Loucy (cell line): ENCODE results near the gene LMOD1.

Experiments used
- H2AFZ ChIP-seq: fragments of 200-600 bp; sonication (generic); 2 replicates; pipeline ENCODE4 v1.6.0; 2016; ENCODE audit warnings: antibody characterized with exemption, mild to moderate bottlenecking, low read length, moderate library complexity
- H3F3A ChIP-seq: fragments of 200-600 bp; 2 replicates; pipeline ENCODE4 v1.6.0; 2016; ENCODE audit warnings: antibody characterized with exemption, low read depth, mild to moderate bottlenecking
- H3K27me3 ChIP-seq: fragments of 200-600 bp; sonication (generic); 2 replicates; pipeline ENCODE4 v1.6.1; 2014; ENCODE audit warnings: low read length, mild to moderate bottlenecking; ENCODE audit not compliant: insufficient read depth, poor library complexity, severe bottlenecking
- H3K36me3 ChIP-seq: fragments of 200-600 bp; sonication (generic); 2 replicates; pipeline ENCODE4 v1.6.1; 2016; ENCODE audit warnings: low read length; ENCODE audit not compliant: insufficient read depth
- H3K4me1 ChIP-seq: fragments of 200-600 bp; sonication (generic); 2 replicates; pipeline ENCODE4 v1.5.1; 2014; ENCODE audit warnings: low read length, mild to moderate bottlenecking; ENCODE audit not compliant: insufficient read depth, poor library complexity, severe bottlenecking
- H3K4me2 ChIP-seq: fragments of 200-600 bp; sonication (generic); 2 replicates; pipeline ENCODE4 v1.6.0; 2014; ENCODE audit warnings: antibody characterized with exemption, low read length, low read depth, mild to moderate bottlenecking; ENCODE audit not compliant: poor library complexity, severe bottlenecking
- H3K4me3 ChIP-seq: fragments of 200-600 bp; sonication (generic); 2 replicates; pipeline ENCODE4 v1.5.1; 2014; ENCODE audit warnings: low read length, mild to moderate bottlenecking, mixed read lengths; ENCODE audit not compliant: poor library complexity, severe bottlenecking
- H3K79me2 ChIP-seq: fragments of 200-600 bp; sonication (generic); 2 replicates; pipeline ENCODE4 v1.6.1; 2014; ENCODE audit warnings: low read length; ENCODE audit not compliant: insufficient read depth
- H3K9ac ChIP-seq: fragments of 200-600 bp; sonication (generic); 2 replicates; pipeline ENCODE4 v1.6.0; 2014; ENCODE audit warnings: mild to moderate bottlenecking, low read depth, low read length, moderate library complexity; ENCODE audit not compliant: poor library complexity, severe bottlenecking
- H3K9me2 ChIP-seq: fragments of 200-600 bp; sonication (generic); replicated peaks from 2 replicates; pipeline ENCODE4 v1.6.1; 2016; ENCODE audit warnings: low read depth, low read length, mixed read lengths
- H3K9me3 ChIP-seq: fragments of 200-600 bp; sonication (generic); 2 replicates; pipeline ENCODE4 v1.6.1; 2014; ENCODE audit warnings: mild to moderate bottlenecking, antibody characterized with exemption, low read length, low read depth; ENCODE audit not compliant: insufficient read depth
- H4K20me1 ChIP-seq: fragments of 200-600 bp; sonication (generic); 2 replicates; pipeline ENCODE4 v1.6.0; 2014; ENCODE audit warnings: antibody characterized with exemption, low read length, mild to moderate bottlenecking; ENCODE audit not compliant: insufficient read depth, poor library complexity, severe bottlenecking
- CTCF ChIP-seq: fragments of 200-600 bp; sonication (generic); conservative IDR thresholded peaks from 2 replicates; pipeline ENCODE4 v1.5.1; 2014; ENCODE audit warnings: mild to moderate bottlenecking, antibody characterized with exemption, low read length
- EZH2phosphoT487 ChIP-seq: fragments of 200-600 bp; IDR thresholded peaks from 2 replicates; pipeline ENCODE4 v1.6.1; 2018; ENCODE audit warnings: antibody characterized with exemption, mild to moderate bottlenecking, moderate library complexity, borderline replicate concordance

The LMOD1 gene

GRCh38 chr1:201947697-201948008 lies 1.3 kb upstream of the LMOD1 start:
- Histone ChIP-seq H3K4me1 (peaks cover 3% of the 10 kb centered on the region), H4K20me1 (no peaks in the 10 kb centered on the region), H3K9me2 (no peaks in the 10 kb centered on the region), H3F3A (no peaks in the 10 kb centered on the region), H3K9me3 (no peaks in the 10 kb centered on the region), H3K27me3 (no peaks in the 10 kb centered on the region), H3K4me3 (no peak overlapping the region), H3K4me2 (no peak overlapping the region), H3K79me2 (no peaks in the 10 kb centered on the region), H2AFZ (no peak overlapping the region), H3K36me3 (no peaks in the 10 kb centered on the region), H3K9ac (no peak overlapping the region)
- TF ChIP-seq EZH2phosphoT487 (no peak), CTCF (no peak)

- Histone ChIP-seq H3K4me2 (peak overlapping the region; percentile 71), H4K20me1 (no peaks in the 10 kb centered on the region), H3K9me2 (no peaks in the 10 kb centered on the region), H2AFZ (peak overlapping the region; percentile 89), H3K4me1 (peaks cover 3% of the 10 kb centered on the region), H3K27me3 (no peaks in the 10 kb centered on the region), H3K36me3 (no peaks in the 10 kb centered on the region), H3K9ac (peak overlapping the region; percentile 17), H3F3A (no peaks in the 10 kb centered on the region), H3K4me3 (peak overlapping the region; percentile 67), H3K79me2 (no peaks in the 10 kb centered on the region), H3K9me3 (no peaks in the 10 kb centered on the region)
- TF ChIP-seq EZH2phosphoT487 (no peak), CTCF (no peak)
Measured at GRCh38 chr1:201945863-201946223, 505 bp downstream of the LMOD1 start.

GRCh38 chr1:201945157-201945556 lies 1.2 kb downstream of the LMOD1 start:
- H3K9me3 ChIP-seq: no peaks in the 10 kb centered on the region
- no peaks in the 10 kb centered on the region for H3F3A ChIP-seq
- TF ChIP-seq CTCF: peak; percentile 65
- TF ChIP-seq EZH2phosphoT487: no peak
- H3K79me2 ChIP-seq: no peaks in the 10 kb centered on the region
- no peaks in the 10 kb centered on the region for H3K27me3 ChIP-seq
- H4K20me1 ChIP-seq: no peaks in the 10 kb centered on the region
- H3K4me2 ChIP-seq: peak overlapping the region; percentile 71
- H3K9ac ChIP-seq: no peak overlapping the region
- no peaks in the 10 kb centered on the region for H3K9me2 ChIP-seq
- H3K4me3 ChIP-seq: peak overlapping the region; percentile 67
- H3K36me3 ChIP-seq: no peaks in the 10 kb centered on the region
- H3K4me1 ChIP-seq: peaks cover 3% of the 10 kb centered on the region
- H2AFZ ChIP-seq: peak overlapping the region; percentile 89; the same call in 1 of the 2 replicates
